Activated T-cell treated with anti-CD3 and anti-CD28 coated beads, Interleukin-2, amount 50 U/mL, for 72 hours (primary cell): ENCODE results near the gene IFNL3. TPM values are rescaled to one million over a fixed set of nuclear protein-coding genes. Genes with fewer than 3 reads are reported as not detected.

Experiments used
- total RNA-seq, 2 donors: library from RNA; stranded (reverse); gene quantifications; one replicate each; pipeline ENCODE4 v1.2.3, GENCODE V29; 2022

IFNL3 gene
- total RNA-seq, 2 donors from 2014 or later = 0.53 TPM; not detected in 1

Other genes with a start within 250 kb of the IFNL3 start
- 1 to 10 TPM in 1 of 2 donors, under 1 TPM in 1; 0.86 to 3.7 TPM for gene FBXO27, start 212.5 kb downstream of the IFNL3 start, total RNA-seq
- not detected for gene ACP7, start 160.6 kb downstream of the IFNL3 start, total RNA-seq
- gene PAK4, start 119.2 kb downstream of the IFNL3 start, total RNA-seq = 10 to 100 TPM; 12.9 to 17.0 TPM
- not detected for gene NCCRP1, start 48.0 kb downstream of the IFNL3 start, total RNA-seq
- gene SYCN, start 40.7 kb downstream of the IFNL3 start, total RNA-seq = not detected
- gene IFNL4, start 3.9 kb upstream of the IFNL3 start, total RNA-seq = not detected
- under 1 TPM in 1 of 2 donors, not detected in 1; 0.46 TPM for gene IFNL2, start 23.4 kb upstream of the IFNL3 start, total RNA-seq
- 1 to 10 TPM in 1 of 2 donors, under 1 TPM in 1; 0.29 to 1.7 TPM for gene IFNL1, start 51.4 kb upstream of the IFNL3 start, total RNA-seq
- 1 to 10 TPM; 4.5 to 6.7 TPM for gene LRFN1, start 75.9 kb upstream of the IFNL3 start, total RNA-seq
- 100 to 1,000 TPM; 351 to 353 TPM for gene GMFG, start 91.0 kb upstream of the IFNL3 start, total RNA-seq
- 10 to 100 TPM; 59.6 to 63.6 TPM for gene SAMD4B, start 97.4 kb upstream of the IFNL3 start, total RNA-seq
- gene PAF1, start 146.1 kb upstream of the IFNL3 start, total RNA-seq = 10 to 100 TPM; 52.0 TPM
- 10 to 100 TPM; 26.4 to 34.3 TPM for gene MED29, start 146.4 kb upstream of the IFNL3 start, total RNA-seq
- 100 to 1,000 TPM in 1 of 2 donors, 10 to 100 TPM in 1; 81.4 to 108 TPM for gene ZFP36, start 161.8 kb upstream of the IFNL3 start, total RNA-seq
- gene PLEKHG2, start 167.7 kb upstream of the IFNL3 start, total RNA-seq = 10 to 100 TPM; 86.5 to 92.1 TPM
- gene RPS16, start 190.9 kb upstream of the IFNL3 start, total RNA-seq = 1,000 to 10,000 TPM; 3,177 to 3,644 TPM
- gene SUPT5H, start 200.6 kb upstream of the IFNL3 start, total RNA-seq = 100 to 1,000 TPM; 192 to 201 TPM
- gene TIMM50, start 235.8 kb upstream of the IFNL3 start, total RNA-seq = 10 to 100 TPM; 52.4 to 55.8 TPM